PC-3 (cell line): ENCODE data around the gene UMODL1. TPM values are rescaled to one million over a fixed set of nuclear protein-coding genes. Genes with fewer than 3 reads are reported as not detected.

Experiments
- ATAC-seq: fragments of 200-7000 bp; cut with Tn5 transposase; 2 replicates; pipeline ENCODE4 v1.9.1; 2020; ENCODE audit warnings: mild to moderate bottlenecking, moderate library complexity
- BruUV-seq: library from RNA; stranded (reverse); fragments of 400-500 nt; replicated peaks from 2 replicates; lab custom pipeline; 2021; lab: Mats Ljungman, UMichigan
- CTCF ChIA-PET: fragments of 300-600 bp; sonication (Branson Sonifier 250); formaldehyde crosslinking; loops from one replicate; lab custom pipeline; 2022; ENCODE audit warnings: antibody characterized with exemption; lab: Charles Lee
- POLR2A ChIA-PET: fragments of 300-600 bp; sonication (Branson Sonifier 250); formaldehyde crosslinking; loops from one replicate; lab custom pipeline; 2022; ENCODE audit warnings: antibody characterized with exemption; ENCODE audit not compliant: unreplicated experiment; lab: Charles Lee
- DNase-seq: peaks from one replicate; pipeline ENCODE4 v3.0.0-alpha.2; 2015
- H2AFZ ChIP-seq: fragments of 300-600 bp; sonication (generic); 2 replicates; pipeline ENCODE4 v1.6.0; 2016; ENCODE audit warnings: antibody characterized with exemption, low read length
- H3F3A ChIP-seq: fragments of 300-600 bp; sonication (generic); one replicate; pipeline ENCODE4 v1.6.0; 2017; ENCODE audit warnings: antibody characterized with exemption, low read length, control low read depth, mild to moderate bottlenecking; ENCODE audit not compliant: unreplicated experiment
- H3K27ac ChIP-seq: fragments of 300-600 bp; sonication (generic); 2 replicates; pipeline ENCODE4 v1.5.1; 2016; ENCODE audit warnings: mild to moderate bottlenecking, low read length
- H3K27me3 ChIP-seq: fragments of 300-600 bp; sonication (generic); 2 replicates; pipeline ENCODE4 v1.6.1; 2016; ENCODE audit warnings: low read length, mixed read lengths
- H3K36me3 ChIP-seq: fragments of 300-600 bp; sonication (generic); 2 replicates; pipeline ENCODE4 v1.6.1; 2016; ENCODE audit warnings: low read depth, mixed run types, low read length, mixed read lengths
- H3K4me1 ChIP-seq: fragments of 300-600 bp; sonication (generic); 2 replicates; pipeline ENCODE4 v1.5.1; 2016; ENCODE audit warnings: low read length; ENCODE audit not compliant: insufficient read depth
- H3K4me2 ChIP-seq: fragments of 300-600 bp; sonication (generic); 2 replicates; pipeline ENCODE4 v1.6.0; 2016; ENCODE audit warnings: low read length
- H3K4me3 ChIP-seq: fragments of 300-600 bp; sonication (generic); 2 replicates; pipeline ENCODE4 v1.5.1; 2016; ENCODE audit warnings: mild to moderate bottlenecking, low read length, mixed read lengths
- H3K79me2 ChIP-seq: fragments of 300-600 bp; sonication (generic); 2 replicates; pipeline ENCODE4 v1.6.1; 2017; ENCODE audit warnings: low read length, mixed read lengths
- H3K9ac ChIP-seq: fragments of 300-600 bp; sonication (generic); 2 replicates; pipeline ENCODE4 v1.6.0; 2016; ENCODE audit warnings: mild to moderate bottlenecking, low read length
- H3K9me2 ChIP-seq: fragments of 300-600 bp; sonication (generic); replicated peaks from 2 replicates; pipeline ENCODE4 v1.6.1; 2016; ENCODE audit warnings: mixed run types, low read length, mixed read lengths
- H3K9me3 ChIP-seq: fragments of 300-600 bp; sonication (generic); 2 replicates; pipeline ENCODE4 v1.6.1; 2016; ENCODE audit warnings: low read length, mixed read lengths
- H4K20me1 ChIP-seq: fragments of 300-600 bp; sonication (generic); 2 replicates; pipeline ENCODE4 v1.6.1; 2016; ENCODE audit warnings: low read length, mixed read lengths
- CTCF ChIP-seq: fragments of 300-600 bp; sonication (generic); conservative IDR thresholded peaks from 2 replicates; pipeline ENCODE4 v1.5.1; 2017; ENCODE audit warnings: antibody characterized with exemption, low read depth, mild to moderate bottlenecking, low read length
- EZH2 ChIP-seq: fragments of 300-600 bp; sonication (generic); IDR thresholded peaks from one replicate; pipeline ENCODE4 v1.6.1; 2017; ENCODE audit warnings: antibody characterized with exemption, mild to moderate bottlenecking, low read length; ENCODE audit not compliant: unreplicated experiment
- EZH2phosphoT487 ChIP-seq: fragments of 300-600 bp; sonication (generic); IDR thresholded peaks from 2 replicates; pipeline ENCODE4 v1.6.1; 2018; ENCODE audit warnings: mild to moderate bottlenecking, antibody characterized with exemption, low read length, borderline replicate concordance
- intact Hi-C: fragments of 100-400 bp; cut with micrococcal nuclease; formaldehyde crosslinking; loops from 2 replicates; pipeline ENCODE4 v1.9.0; 2023
- total RNA-seq: library from RNA; depleted of rRNA; stranded (reverse); fragments of >200 nt; gene quantifications from 2 replicates; pipeline ENCODE4 v1.2.3, GENCODE V29; 2014

The UMODL1 gene
- total RNA-seq, 1 experiment from 2014 or later = not detected

- H3K4me1 ChIP-seq = peaks cover 9% of the 10 kb centered on the region
- no peak overlapping the region for H2AFZ ChIP-seq
- H3K9me3 ChIP-seq = no peaks in the 10 kb centered on the region
- no TSS peak for BruUV-seq
- no peak for TF ChIP-seq CTCF
- TF ChIP-seq EZH2 = no peak
- TF ChIP-seq EZH2phosphoT487 = no peak
- no peak for ATAC-seq
- H3K27ac ChIP-seq = no peak overlapping the region
- no peak overlapping the region for H3K9ac ChIP-seq
- H3K4me3 ChIP-seq = no peak overlapping the region
- H3F3A ChIP-seq = no peaks in the 10 kb centered on the region
- no peak overlapping the region for H3K4me2 ChIP-seq
- CTCF ChIA-PET = no interaction called here
- no peaks in the 10 kb centered on the region for H3K9me2 ChIP-seq
- intact Hi-C loops = no loop called here
- DNase-seq = no peak
- POLR2A ChIA-PET = interaction anchor here (0.5 to 0.7 kb wide), 2 partner anchors 316 to 779 kb away, joined by 3 read pairs; no protein-coding TSS in a partner anchor
- H3K27me3 ChIP-seq = no peaks in the 10 kb centered on the region
- no peaks in the 10 kb centered on the region for H3K79me2 ChIP-seq
- H4K20me1 ChIP-seq = no peaks in the 10 kb centered on the region
- no peaks in the 10 kb centered on the region for H3K36me3 ChIP-seq
These were observed 15.9 kb downstream of the UMODL1 start for GRCh38 chr21:42086969-42087368.

- DNase-seq (no peak), ATAC-seq (no peak)
- Histone ChIP-seq H3K9me3 (no peaks in the 10 kb centered on the region), H3K36me3 (no peaks in the 10 kb centered on the region), H4K20me1 (no peaks in the 10 kb centered on the region), H3K27ac (no peak overlapping the region), H2AFZ (no peak overlapping the region), H3K27me3 (no peaks in the 10 kb centered on the region), H3K79me2 (no peaks in the 10 kb centered on the region), H3K4me2 (no peak overlapping the region), H3K9ac (no peak overlapping the region), H3K4me3 (no peak overlapping the region), H3F3A (no peaks in the 10 kb centered on the region), H3K4me1 (peaks cover 9% of the 10 kb centered on the region), H3K9me2 (no peaks in the 10 kb centered on the region)
- no peak for TF ChIP-seq EZH2
- no peak for TF ChIP-seq EZH2phosphoT487
- TF ChIP-seq CTCF = no peak
- intact Hi-C loops = no loop called here
- POLR2A ChIA-PET = no interaction called here
- no TSS peak for BruUV-seq
- CTCF ChIA-PET = no interaction called here
These were observed 17.0 kb downstream of the UMODL1 start for GRCh38 chr21:42088148-42088547.

GRCh38 chr21:42088658-42089057, 17.5 kb downstream of the UMODL1 start:
- CTCF ChIA-PET = no interaction called here
- DNase-seq = no peak
- no peak overlapping the region for H3K9ac ChIP-seq
- intact Hi-C loops = no loop called here
- no peak overlapping the region for H3K4me3 ChIP-seq
- H3K4me1 ChIP-seq = peaks cover 15% of the 10 kb centered on the region
- no TSS peak for BruUV-seq
- no peak overlapping the region for H3K4me2 ChIP-seq
- TF ChIP-seq EZH2 (no peak), EZH2phosphoT487 (no peak), CTCF (no peak)
- no peaks in the 10 kb centered on the region for H3K9me2 ChIP-seq
- no peaks in the 10 kb centered on the region for H3K27me3 ChIP-seq
- H3F3A ChIP-seq = no peaks in the 10 kb centered on the region
- no peak for ATAC-seq
- no peaks in the 10 kb centered on the region for H4K20me1 ChIP-seq
- H3K9me3 ChIP-seq = no peaks in the 10 kb centered on the region
- H3K27ac ChIP-seq = no peak overlapping the region
- no peaks in the 10 kb centered on the region for H3K79me2 ChIP-seq
- no peaks in the 10 kb centered on the region for H3K36me3 ChIP-seq
- no peak overlapping the region for H2AFZ ChIP-seq
- POLR2A ChIA-PET = no interaction called here
